HepG2 (cell line): ENCODE data around the gene RMI2. TPM values are rescaled to one million over a fixed set of nuclear protein-coding genes. Genes with fewer than 3 reads are reported as not detected.

ENCODE experiments used
- AKAP8 ChIP-seq: sonication (generic); formaldehyde crosslinking; IDR thresholded peaks from 2 replicates; pipeline ENCODE4 v1.5.1; 2020; ENCODE audit warnings: mild to moderate bottlenecking, missing genetic modification reagents
- CEBPB ChIP-seq: IDR thresholded peaks from 2 replicates; pipeline ENCODE4 v1.6.1; 2011; ENCODE audit warnings: low read depth, low read length, improper control_type of control experiment, borderline replicate concordance
- HHEX ChIP-seq: IDR thresholded peaks from 2 replicates; pipeline ENCODE4 v1.6.1; 2016; ENCODE audit warnings: control low read depth
- HNRNPH1 ChIP-seq: fragments of 200-400 bp; formaldehyde crosslinking; optimal IDR thresholded peaks from 2 replicates; pipeline ENCODE3; 2017; ENCODE audit warnings: mild to moderate bottlenecking, low read depth, low read length
- MAFG ChIP-seq: sonication (generic); formaldehyde crosslinking; IDR thresholded peaks from 2 replicates; pipeline ENCODE4 v1.5.1; 2020; ENCODE audit warnings: mild to moderate bottlenecking, missing genetic modification reagents
- MED13 ChIP-seq: sonication (generic); formaldehyde crosslinking; IDR thresholded peaks from 2 replicates; pipeline ENCODE4 v1.5.0; 2020; ENCODE audit warnings: missing genetic modification reagents
- MEIS1 ChIP-seq: sonication (generic); formaldehyde crosslinking; IDR thresholded peaks from 2 replicates; pipeline ENCODE4 v1.9.0; 2021; ENCODE audit warnings: mild to moderate bottlenecking, missing genetic modification reagents, moderate library complexity, borderline replicate concordance
- NPAS2 ChIP-seq: sonication (generic); formaldehyde crosslinking; IDR thresholded peaks from 2 replicates; pipeline ENCODE4 v1.8.0; 2022; ENCODE audit warnings: mild to moderate bottlenecking, missing genetic modification reagents, borderline replicate concordance
- PHF8 ChIP-seq: sonication (generic); formaldehyde crosslinking; IDR thresholded peaks from 2 replicates; pipeline ENCODE4 v1.5.0; 2020; ENCODE audit warnings: missing genetic modification reagents
- POGK ChIP-seq: sonication (generic); formaldehyde crosslinking; conservative IDR thresholded peaks from 2 replicates; pipeline ENCODE4 v1.8.0; 2022; ENCODE audit warnings: mild to moderate bottlenecking, moderate library complexity, missing genetic modification reagents
- RAD21 ChIP-seq: fragments of 450-650 bp; formaldehyde crosslinking; IDR thresholded peaks from 2 replicates; pipeline ENCODE4 v1.5.0; 2020; ENCODE audit warnings: mild to moderate bottlenecking
- REL ChIP-seq: sonication (generic); formaldehyde crosslinking; conservative IDR thresholded peaks from 2 replicates; pipeline ENCODE4 v1.8.0; 2022; ENCODE audit warnings: mild to moderate bottlenecking, missing genetic modification reagents, moderate library complexity
- SMARCE1 ChIP-seq: fragments of 450-650 bp; IDR thresholded peaks from 2 replicates; pipeline ENCODE4 v1.6.1; 2017; ENCODE audit warnings: borderline replicate concordance
- SP140L ChIP-seq: sonication (generic); formaldehyde crosslinking; IDR thresholded peaks from 2 replicates; pipeline ENCODE4 v1.4.0; 2020; ENCODE audit warnings: missing genetic modification reagents, borderline replicate concordance
- SRSF9 ChIP-seq: fragments of 200-400 bp; formaldehyde crosslinking; IDR thresholded peaks from 2 replicates; pipeline ENCODE4 v1.6.1; 2018; ENCODE audit warnings: borderline replicate concordance, mild to moderate bottlenecking, low read depth, low read length; ENCODE audit not compliant: insufficient read depth, poor library complexity, severe bottlenecking
- TAF1 ChIP-seq: sonication (generic); formaldehyde crosslinking; IDR thresholded peaks from 2 replicates; pipeline ENCODE4 v1.4.0; 2020; ENCODE audit warnings: missing genetic modification reagents
- ZFP62 ChIP-seq: sonication (generic); formaldehyde crosslinking; IDR thresholded peaks from 2 replicates; pipeline ENCODE4 v1.4.0; 2020; ENCODE audit warnings: missing genetic modification reagents
- ZKSCAN1 ChIP-seq: fragments of 150-350 bp; IDR thresholded peaks from 2 replicates; pipeline ENCODE4 v1.6.1; 2014; ENCODE audit warnings: low read length
- ZMAT3 ChIP-seq: sonication (generic); formaldehyde crosslinking; conservative IDR thresholded peaks from 2 replicates; pipeline ENCODE4 v1.7.0; 2021; ENCODE audit warnings: missing genetic modification reagents
- ZNF225 ChIP-seq: sonication (generic); formaldehyde crosslinking; IDR thresholded peaks from 2 replicates; pipeline ENCODE4 v1.4.0; 2020; ENCODE audit warnings: mild to moderate bottlenecking, missing genetic modification reagents
- ZNF253 ChIP-seq: sonication (generic); formaldehyde crosslinking; IDR thresholded peaks from 2 replicates; pipeline ENCODE4 v1.8.0; 2022; ENCODE audit warnings: mild to moderate bottlenecking, missing genetic modification reagents, borderline replicate concordance
- ZNF326 ChIP-seq: sonication (generic); formaldehyde crosslinking; IDR thresholded peaks from 2 replicates; pipeline ENCODE4 v1.4.0; 2020; ENCODE audit warnings: missing genetic modification reagents, borderline replicate concordance
- ZNF569 ChIP-seq: sonication (generic); formaldehyde crosslinking; IDR thresholded peaks from 2 replicates; pipeline ENCODE4 v1.5.0; 2020; ENCODE audit warnings: mild to moderate bottlenecking, missing genetic modification reagents, moderate library complexity, borderline replicate concordance
- ZNF580 ChIP-seq: IDR thresholded peaks from 2 replicates; pipeline ENCODE4 v1.6.1; 2016; ENCODE audit warnings: low read depth, borderline replicate concordance
- ZNF792 ChIP-seq: IDR thresholded peaks from 2 replicates; pipeline ENCODE4 v1.6.1; 2016
- ZNF839 ChIP-seq: sonication (generic); formaldehyde crosslinking; IDR thresholded peaks from 2 replicates; pipeline ENCODE4 v1.4.0; 2020; ENCODE audit warnings: missing genetic modification reagents, mild to moderate bottlenecking, borderline replicate concordance
- ZSCAN5A ChIP-seq: sonication (generic); formaldehyde crosslinking; IDR thresholded peaks from 2 replicates; pipeline ENCODE4 v1.8.0; 2022; ENCODE audit warnings: mild to moderate bottlenecking, missing genetic modification reagents, borderline replicate concordance
- polyA plus RNA-seq, 8 experiments: library from polyadenylated mRNA; depleted of rRNA in 3 of 8; stranded (reverse) in 7 of 8; unstranded in 1 of 8; fragments of >200 nt; fragmentation: Illumina TruSeq in 4 of 8; extraction: Trizol in 4 of 8; gene quantifications; 2 replicates each; pipeline versions ENCODE4 v1.2.1 to v1.2.3, GENCODE V29; 2011 to 2016; ENCODE audit warnings: low read depth in 4 of 8, missing spikeins in 1 of 8, mixed read lengths in 1 of 8; ENCODE audit not compliant: insufficient read depth in 1 of 8
- total RNA-seq, 5 experiments: library from RNA; depleted of rRNA; stranded (reverse); fragments of >200 nt; fragmentation: Illumina TruSeq; extraction: Trizol; gene quantifications; 2 replicates each; pipeline ENCODE4 v1.2.3, GENCODE V29; 2016; ENCODE audit warnings: low read depth in 1 of 5

Gene RMI2
- total and polyA plus RNA-seq, 2 of the 13 experiments (the other 11 are each of a cell fraction or from before 2014, with no cell fraction given), result 24.5 to 55.7 TPM

GRCh38 chr16:11356573-11357331 is 11.5 kb downstream of the RMI2 start (continued):
- TF ChIP-seq ZNF839 (no peak), ZNF225 (peak; percentile 62; the same call in 1 of the 2 replicates), HHEX (CRISPR knock-in tag) (no peak), PHF8 (no peak; the same call in 1 of the 2 replicates), AKAP8 (no peak; the same call in 1 of the 2 replicates), NPAS2 (CRISPR knock-in tag) (no peak), TAF1 (CRISPR knock-in tag) (no peak), ZFP62 (no peak), MAFG (no peak), SMARCE1 (no peak), MED13 (CRISPR knock-in tag) (peak; percentile 63; the same call in 1 of the 2 replicates), SP140L (CRISPR knock-in tag) (no peak), ZSCAN5A (no peak), ZNF792 (no peak), SRSF9 (no peak), REL (CRISPR knock-in tag) (no peak), ZKSCAN1 (no peak), RAD21 (CRISPR knock-in tag) (peak; percentile 99), ZNF580 (CRISPR knock-in tag) (peak; percentile 41; the same call in 1 of the 2 replicates), ZNF253 (CRISPR knock-in tag) (no peak), CEBPB (no peak), ZNF569 (no peak), POGK (peak; percentile 58), ZMAT3 (CRISPR knock-in tag) (no peak), HNRNPH1 (no peak), MEIS1 (CRISPR knock-in tag) (peak; percentile 99), ZNF326 (no peak)
